PC-3 (cell line): ENCODE measurements around the gene TSPAN11.
"Not testable (repeated sequence)": the region's sequence is repeated elsewhere in the genome, so short reads cannot be mapped to it uniquely, and the experiment has no call there.

ENCODE experiments used
- CTCF ChIP-seq: fragments of 300-600 bp; sonication (generic); conservative IDR thresholded peaks from 2 replicates; pipeline ENCODE4 v1.5.1; 2017; ENCODE audit warnings: antibody characterized with exemption, low read depth, mild to moderate bottlenecking, low read length
- EZH2 ChIP-seq: fragments of 300-600 bp; sonication (generic); IDR thresholded peaks from one replicate; pipeline ENCODE4 v1.6.1; 2017; ENCODE audit warnings: antibody characterized with exemption, mild to moderate bottlenecking, low read length; ENCODE audit not compliant: unreplicated experiment

- not testable (repeated sequence) for TF ChIP-seq EZH2, CTCF
These were observed 100.5 kb downstream of the TSPAN11 start for GRCh38 chr12:31027006-31027405.
